ENCODE measurements around the gene SLC24A5. TPM values are rescaled to one million over a fixed set of nuclear protein-coding genes. Genes with fewer than 3 reads are reported as not detected.

Gene SLC24A5
- total RNA-seq, 2 experiments from 2014 or later, result not detected

- Mint-ChIP-seq H3K36me3 (ENCODE audit: low read depth) (no peaks in the 10 kb centered on the region), H3K27me3 (peaks cover 41% of the 10 kb centered on the region)
Observed at GRCh38 chr15:48191574-48192225, 70.9 kb downstream of the SLC24A5 start, which contains the start of gene CTXN2. CTXN2 (plus strand) TSS chr15:48191665; CDS start chr15:48201301, 9,636 bp downstream.

More at GRCh38 chr15:48191574-48192225, 70.9 kb downstream of the SLC24A5 start, which contains the start of gene CTXN2:
- H3K9me3 Mint-ChIP-seq (ENCODE audit: low read depth), result no peaks in the 10 kb centered on the region
- H3K4me3 Mint-ChIP-seq, result peak within 1 kb of the TSS; percentile 4
- ChIA-PET CTCF (no interaction called here), POLR2A (no interaction called here)
- intact Hi-C loops (cut with DNase I, micrococcal nuclease), result no loop called here
- ATAC-seq (no peak), DNase-seq (no peak)
- H3K4me1 Mint-ChIP-seq, result peaks cover 6% of the 10 kb centered on the region
- H3K27ac Mint-ChIP-seq, result no peak within 1 kb of the TSS

Other genes starting within 250 kb of the SLC24A5 start
- 10 to 100 TPM; 23.8 to 27.7 TPM for gene MYEF2, start 57.3 kb downstream of the SLC24A5 start, total RNA-seq
- gene CTXN2, start 70.7 kb downstream of the SLC24A5 start, total RNA-seq, result under 1 TPM in 1 of 2 experiments, not detected in 1; 0.05 TPM
- gene SLC12A1, start 85.3 kb downstream of the SLC24A5 start, total RNA-seq, result not detected
- 100 to 1,000 TPM; 371 to 500 TPM for gene DUT, start 210.4 kb downstream of the SLC24A5 start, total RNA-seq